ENCODE data around the gene SFMBT2. TPM values are rescaled to one million over a fixed set of nuclear protein-coding genes. Genes with fewer than 3 reads are reported as not detected.

SFMBT2 gene
- total and polyA plus RNA-seq, 2 of the 4 experiments (the other 2 are of a cell fraction) = 0.70 to 1.3 TPM

DNA sequence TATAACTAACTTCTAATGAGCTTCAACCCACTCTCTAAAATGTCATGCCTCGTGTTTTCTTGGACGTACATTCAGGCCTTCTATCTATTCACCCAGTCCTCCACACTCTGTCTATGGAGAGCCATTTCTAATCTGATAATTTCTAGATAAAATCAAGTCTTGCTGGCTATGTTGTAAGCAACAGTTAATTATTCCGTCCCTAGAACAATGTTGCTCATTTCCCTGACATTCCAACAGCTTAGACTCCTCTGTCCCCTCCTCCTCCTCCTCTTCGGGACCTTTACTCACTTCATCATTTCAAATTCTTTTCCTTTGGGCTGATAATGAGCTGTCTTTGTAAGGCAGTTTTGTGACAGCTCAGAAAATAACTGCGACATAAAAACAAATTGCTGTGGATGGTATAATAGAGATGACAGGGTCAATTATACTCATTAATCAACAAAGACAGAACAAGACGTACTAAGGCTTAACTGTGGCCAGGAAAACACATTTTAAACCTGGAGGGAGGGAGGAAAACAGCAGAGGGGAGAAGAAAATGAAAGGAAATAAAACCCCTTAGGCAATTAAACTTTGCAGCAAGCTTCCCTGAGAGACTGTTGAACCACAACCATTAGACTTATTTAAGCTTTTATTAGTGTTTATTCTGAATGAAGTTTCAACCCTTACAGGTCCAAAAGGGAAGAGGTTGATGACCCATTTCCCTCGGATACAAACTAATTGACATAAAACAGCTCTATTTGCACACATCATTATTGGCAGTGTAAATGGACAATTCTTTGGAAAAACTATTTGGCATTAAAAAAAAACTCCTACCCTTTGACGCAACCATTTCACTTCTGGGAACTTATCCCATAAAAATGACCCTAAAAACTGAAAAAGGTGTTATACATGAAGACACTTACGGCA lies 179.1 kb downstream of the SFMBT2 start:
- POLR2A ChIA-PET (ENCODE audit: unreplicated experiment) = interaction anchor here (0.5 kb wide), 1 partner anchor 257 kb away, joined by 8 read pairs; no protein-coding TSS in a partner anchor
- Histone ChIP-seq H3K4me3 (ENCODE audit: insufficient read depth, low read depth, low read length) (no peak overlapping the region), H3K36me3 (ENCODE audit: control insufficient read depth, insufficient read depth, low read length) (no peaks in the 10 kb centered on the region), H3K18ac (ENCODE audit: low read depth, low read length) (no peak overlapping the region), H3K23ac (ENCODE audit: low read depth, low read length) (no peak overlapping the region), H4K8ac (ENCODE audit: low read depth in 2 of 2, low read length in 2 of 2) (no peak overlapping the region), H4K20me1 (ENCODE audit: insufficient read depth, low read length) (no peaks in the 10 kb centered on the region), H4K91ac (ENCODE audit: insufficient read depth, low read depth, low read length) (no peak overlapping the region), H2BK5ac (ENCODE audit: low read depth, low read length, poor library complexity, severe bottlenecking) (no peak overlapping the region), H2AFZ (replicated peaks; ENCODE audit: low read length, poor library complexity) (no peak overlapping the region), H2BK120ac (ENCODE audit: low read depth, low read length) (no peak overlapping the region), H3K27ac (ENCODE audit: insufficient read depth, low read length) (no peak overlapping the region), H3K9ac (ENCODE audit: low read depth, low read length) (no peak overlapping the region), H3K56ac (ENCODE audit: extremely low read depth, insufficient read depth, low read length) (no peak overlapping the region), H3K9me1 (ENCODE audit: insufficient read depth, low read length) (no peaks in the 10 kb centered on the region), H2AK5ac (ENCODE audit: low read depth, low read length) (no peak overlapping the region), H3K4me2 (ENCODE audit: low read depth, low read length) (no peak overlapping the region), H2BK20ac (ENCODE audit: low read depth, low read length) (no peak overlapping the region), H3K9me3 (ENCODE audit: control insufficient read depth, insufficient read depth, low read length) (no peaks in the 10 kb centered on the region), H3K79me1 (ENCODE audit: low read depth in 1 of 2, low read length in 2 of 2) (no peaks in the 10 kb centered on the region), H2AK9ac (replicated peaks; ENCODE audit: low read depth, low read length, poor library complexity) (no peak overlapping the region), H2BK15ac (ENCODE audit: low read depth, low read length) (no peak overlapping the region), H3K4me1 (ENCODE audit: control insufficient read depth, insufficient read depth, low read length) (no peaks in the 10 kb centered on the region), H3K4ac (ENCODE audit: low read depth, low read length) (no peak overlapping the region), H3K14ac (replicated peaks; ENCODE audit: low read depth, low read length) (no peak overlapping the region), H3K27me3 (ENCODE audit: control insufficient read depth, insufficient read depth, low read length) (no peaks in the 10 kb centered on the region), H4K5ac (ENCODE audit: low read depth, low read length) (no peak overlapping the region)
- in situ Hi-C loops (cut with MboI; ENCODE audit: low sequenced_read_pairs) (no loop called here), intact Hi-C loops (cut with micrococcal nuclease) (no loop called here), dilution Hi-C loops (cut with HindIII; ENCODE audit: low sequenced_read_pairs, unreplicated experiment) (no loop called here)
- DNase-seq (no peak), ATAC-seq (ENCODE audit: low read depth) (no peak)
- CTCF ChIA-PET = no interaction called here
- BruUV-seq (replicated peaks) = no TSS peak
- TF ChIP-seq FOS (IDR thresholded peaks at IDR 0.05; ENCODE audit: low read depth, low read length) (no peak), CTCF (conservative IDR thresholded peaks at IDR 0.05; ENCODE audit: low read depth, low read length) (no peak), RAD21 (IDR thresholded peaks at IDR 0.05; ENCODE audit: low read length) (no peak)
- TF ChIP-seq, protein P1, sequence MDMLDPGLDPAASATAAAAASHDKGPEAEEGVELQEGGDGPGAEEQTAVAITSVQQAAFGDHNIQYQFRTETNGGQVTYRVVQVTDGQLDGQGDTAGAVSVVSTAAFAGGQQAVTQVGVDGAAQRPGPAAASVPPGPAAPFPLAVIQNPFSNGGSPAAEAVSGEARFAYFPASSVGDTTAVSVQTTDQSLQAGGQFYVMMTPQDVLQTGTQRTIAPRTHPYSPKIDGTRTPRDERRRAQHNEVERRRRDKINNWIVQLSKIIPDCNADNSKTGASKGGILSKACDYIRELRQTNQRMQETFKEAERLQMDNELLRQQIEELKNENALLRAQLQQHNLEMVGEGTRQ (IDR thresholded peaks at IDR 0.05; ENCODE audit: low read depth, low read length) = no peak
- WGBS, 2 experiments (ENCODE audit: extremely low coverage in 2 of 2, insufficient read length in 1 of 2) = 40% methylated on average over 1 of the region's 9 CpGs; no CpG with 5 or more reads in 1 of the 2 experiments

All from IMR-90 (cell line).